Measurements from ENCODE around the gene DCLK2.

GRCh38 chr4:150069353-150069752, 8.9 kb upstream of the DCLK2 start:
- TF ChIP-seq CTCF (conservative IDR thresholded peaks at IDR 0.05; ENCODE audit: low read depth, low read length): no peak
- TF ChIP-seq EZH2 (IDR thresholded peaks at IDR 0.05; ENCODE audit: low read length, unreplicated experiment): no peak
